Occipital lobe (tissue), 2 donors: Measurements from ENCODE around the gene CSRNP3. TPM values are rescaled to one million over a fixed set of nuclear protein-coding genes. Genes with fewer than 3 reads are reported as not detected.
"Not testable (repeated sequence)": the region's sequence is repeated elsewhere in the genome, so short reads cannot be mapped to it uniquely, and the experiment has no call there.

Experiments
- DNase-seq: peaks from one replicate; lab custom pipeline; 2025; lab: John Stamatoyannopoulos, UW
- total RNA-seq: library from RNA; depleted of rRNA; stranded (reverse); fragments of >200 nt; gene quantifications from one replicate; pipeline ENCODE4 v1.2.3, GENCODE V29; 2014

The CSRNP3 gene
- total RNA-seq, 1 donor from 2014 or later: 246 TPM

DNA sequence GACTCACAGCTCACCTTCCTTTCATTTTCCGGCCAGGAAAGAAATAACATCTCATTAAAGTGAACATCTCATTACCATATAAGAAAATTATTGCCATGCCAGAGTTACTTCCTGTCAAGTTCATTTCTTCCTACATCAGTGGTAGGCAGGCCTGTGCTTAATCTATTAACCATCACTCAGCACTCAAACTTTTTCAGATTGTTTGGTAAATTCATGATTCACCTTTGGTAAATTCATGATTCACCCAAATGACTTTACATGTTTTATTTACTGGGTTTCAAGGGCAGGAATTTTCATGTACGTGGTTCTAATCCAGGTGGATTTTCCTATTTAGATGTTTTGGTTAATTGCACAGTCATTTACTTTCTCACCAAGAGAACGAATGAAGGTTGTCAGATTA, 116.5 kb downstream of the CSRNP3 start:
- DNase-seq: no peak

DNA sequence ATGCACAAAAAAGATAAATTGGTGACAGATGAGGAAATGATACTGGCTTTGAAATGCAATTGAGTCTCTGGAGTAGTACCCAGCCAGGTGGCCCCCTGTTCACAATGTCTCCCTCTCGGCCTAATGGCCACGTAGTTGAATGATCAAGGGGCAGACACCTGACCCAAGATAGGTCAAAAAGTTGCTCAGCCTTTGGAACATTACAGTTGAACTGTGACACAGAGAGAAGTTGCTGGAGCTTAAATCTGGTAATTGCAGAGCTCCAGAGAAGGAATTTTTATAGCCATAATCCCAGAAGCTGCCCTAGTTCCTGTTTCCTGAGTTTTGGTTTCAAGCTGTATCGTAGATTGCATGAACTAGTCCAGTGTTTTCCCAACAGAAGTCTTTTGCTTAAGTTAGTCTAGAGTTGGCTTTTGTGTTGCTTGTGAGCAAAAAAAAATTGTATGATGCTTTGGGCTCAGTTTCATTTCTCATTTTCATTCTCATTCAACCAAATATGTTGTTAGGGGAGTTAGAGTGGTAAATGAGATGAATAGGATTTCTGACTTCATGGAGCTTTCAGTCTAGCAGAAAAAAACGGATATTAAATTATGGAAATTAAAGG, 117.9 kb downstream of the CSRNP3 start:
- no peak for DNase-seq

DNA sequence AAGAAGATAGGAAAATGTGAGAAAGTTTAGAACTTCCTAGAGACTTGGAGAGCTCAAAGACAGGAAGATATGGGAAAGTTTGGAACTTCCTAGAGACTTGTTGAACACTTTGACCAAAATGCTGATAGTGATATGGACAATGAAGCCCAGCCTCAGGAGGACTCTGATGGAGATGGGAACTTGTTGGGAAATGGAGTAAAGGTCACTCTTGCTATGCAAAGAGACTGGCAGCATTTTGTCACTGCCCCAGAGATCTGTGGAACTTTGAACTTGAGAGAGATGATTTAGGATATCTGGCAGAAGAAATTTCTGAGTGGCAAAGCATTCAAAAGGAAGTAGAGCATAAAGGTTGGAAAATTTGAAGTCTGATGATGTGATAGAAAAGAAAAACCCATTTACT, 121.5 kb downstream of the CSRNP3 start:
- not testable (repeated sequence) for DNase-seq

DNA sequence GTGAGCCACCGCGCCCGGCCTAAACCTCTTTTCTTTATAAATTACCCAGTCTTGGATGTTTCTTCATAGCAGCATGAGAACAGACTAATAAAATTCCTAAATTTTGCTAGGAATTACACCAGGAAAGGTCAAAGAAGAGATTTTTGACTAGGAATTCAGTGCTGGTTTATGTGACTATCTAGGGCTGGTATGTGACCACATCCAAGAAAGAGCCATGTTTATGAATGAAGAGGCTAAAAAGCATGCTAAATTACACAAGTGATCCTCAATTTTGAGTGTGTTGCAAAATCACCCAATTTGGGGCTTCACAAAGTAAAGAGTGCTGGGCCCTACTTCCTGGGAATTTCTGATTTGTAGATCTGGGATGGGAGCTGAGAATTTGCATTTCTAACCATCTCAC, 123.6 kb downstream of the CSRNP3 start:
- DNase-seq: no peak

DNA sequence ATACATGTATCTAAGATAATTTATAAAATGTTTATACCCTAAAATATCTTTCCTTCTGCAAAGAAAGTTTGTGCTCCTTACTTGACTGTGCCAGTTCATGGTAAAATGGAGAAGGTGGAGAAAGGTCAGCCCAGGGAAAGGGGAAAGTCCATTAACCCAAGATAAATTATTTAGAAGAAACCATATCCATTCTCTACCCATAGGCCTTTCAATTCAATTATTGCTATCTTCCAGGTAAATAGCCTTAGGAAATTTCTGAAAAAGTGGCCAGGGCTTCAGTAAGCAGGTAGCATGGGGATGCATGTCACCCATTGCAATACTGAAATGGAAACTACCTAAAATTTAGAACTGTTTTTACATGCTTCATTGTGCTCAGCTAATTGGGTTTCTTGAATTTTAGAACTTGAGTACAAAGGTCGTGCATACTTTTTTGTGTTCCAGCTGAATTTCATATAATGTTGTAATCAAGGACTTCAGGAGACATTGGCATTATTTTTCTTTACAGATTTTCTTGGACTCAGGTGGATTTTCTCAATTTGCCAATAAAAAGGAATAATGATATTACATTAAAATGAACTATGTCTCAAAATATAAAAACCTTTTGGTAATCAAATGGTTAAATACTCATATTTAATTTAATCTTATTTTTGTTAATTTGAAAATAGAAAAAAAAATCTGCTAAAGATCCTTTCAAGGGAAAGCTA, 124.9 kb downstream of the CSRNP3 start:
- no peak for DNase-seq

DNA sequence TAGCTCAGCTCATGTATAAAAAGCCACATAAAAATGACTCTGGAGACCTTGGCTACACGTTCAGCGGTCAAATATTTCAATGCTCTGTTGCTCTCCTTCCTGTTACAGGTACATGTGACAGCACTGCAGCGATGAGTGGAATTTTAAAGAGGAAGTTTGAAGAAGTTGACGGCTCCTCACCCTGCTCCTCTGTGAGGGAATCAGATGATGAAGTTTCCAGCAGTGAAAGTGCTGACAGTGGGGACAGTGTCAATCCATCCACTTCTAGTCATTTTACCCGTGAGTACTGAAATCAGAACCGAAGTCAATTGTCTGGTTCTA, 125.4 kb downstream of the CSRNP3 start:
- no peak for DNase-seq

DNA sequence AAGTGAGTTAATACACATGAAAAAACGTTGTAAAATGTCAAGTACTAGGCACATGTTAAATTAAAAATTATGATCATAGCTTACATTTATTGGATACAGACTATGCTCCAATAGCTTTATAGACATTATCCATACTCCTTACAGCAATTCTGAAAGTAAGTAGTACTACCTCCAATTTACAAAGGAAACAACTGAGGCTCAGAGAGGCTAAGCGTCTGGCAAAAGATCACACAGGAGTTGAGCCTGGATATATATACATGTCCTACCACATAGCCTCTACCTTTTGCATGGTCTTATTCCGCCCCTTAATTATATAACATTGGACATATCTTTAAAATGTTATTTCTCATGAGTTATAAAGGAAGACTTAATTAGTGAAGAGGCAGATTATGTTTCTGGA, 127.3 kb downstream of the CSRNP3 start:
- no peak for DNase-seq

DNA sequence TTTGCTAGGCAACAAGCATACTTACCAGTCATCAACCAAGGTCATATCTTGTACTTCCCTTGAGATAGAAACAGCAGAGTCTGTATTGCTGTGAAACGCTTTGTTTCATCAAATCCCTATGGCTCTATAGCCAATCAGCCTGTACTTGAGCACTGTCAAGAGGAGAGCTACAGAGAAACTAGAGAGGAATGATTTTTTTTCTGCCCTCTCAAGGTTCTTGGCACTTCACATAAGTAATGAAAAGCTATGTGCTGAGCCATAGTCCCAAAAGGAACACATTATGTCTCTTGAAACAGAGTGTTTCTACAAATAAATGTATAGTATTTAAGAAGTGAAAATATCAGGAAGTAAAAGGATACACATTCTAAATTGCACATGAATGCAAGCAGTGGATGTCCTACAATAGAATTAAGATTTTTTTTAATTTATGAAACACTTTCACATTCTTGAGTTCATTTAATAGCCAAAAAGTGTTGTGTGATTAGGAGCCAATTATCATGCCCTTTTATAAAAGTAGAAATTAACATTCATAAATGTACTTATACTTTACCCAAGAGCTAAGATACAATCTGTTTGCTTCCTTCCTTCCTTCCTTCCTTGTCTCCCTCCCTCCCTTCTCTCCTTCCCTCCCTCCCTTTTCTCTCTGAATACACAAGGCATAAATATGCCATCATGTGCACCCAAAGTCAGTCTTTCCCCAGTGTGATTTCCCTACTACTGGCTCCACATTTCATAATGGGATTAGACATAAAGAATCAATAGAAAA, 131.8 kb downstream of the CSRNP3 start:
- no peak for DNase-seq

DNA sequence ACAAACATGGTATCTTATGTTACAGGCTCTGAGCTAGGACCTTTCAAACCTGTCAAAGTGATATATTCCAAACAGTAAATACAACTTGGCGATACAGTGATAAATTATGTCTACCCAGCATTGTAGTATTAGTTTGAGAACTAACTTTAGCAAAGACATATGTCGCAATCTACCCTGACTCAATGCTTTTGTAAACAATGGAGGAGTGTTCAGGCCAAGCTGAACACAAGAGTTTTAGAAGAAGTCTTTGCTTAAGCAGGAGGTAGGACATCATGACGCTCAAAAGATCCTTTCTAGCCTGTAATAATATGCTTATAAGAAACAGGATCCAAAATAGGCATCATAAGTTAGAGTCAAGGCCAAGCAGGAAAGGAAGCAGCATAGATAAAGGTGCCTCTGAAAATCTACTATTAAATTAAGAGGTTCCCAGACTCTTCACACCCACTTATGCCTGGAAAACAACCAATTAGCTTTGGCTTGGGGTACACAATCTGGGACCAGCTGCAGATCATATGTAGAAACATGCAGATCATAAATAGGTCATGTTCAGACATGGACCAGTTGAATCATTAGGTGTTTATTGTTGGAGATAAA, 132.5 kb downstream of the CSRNP3 start:
- DNase-seq: no peak

DNA sequence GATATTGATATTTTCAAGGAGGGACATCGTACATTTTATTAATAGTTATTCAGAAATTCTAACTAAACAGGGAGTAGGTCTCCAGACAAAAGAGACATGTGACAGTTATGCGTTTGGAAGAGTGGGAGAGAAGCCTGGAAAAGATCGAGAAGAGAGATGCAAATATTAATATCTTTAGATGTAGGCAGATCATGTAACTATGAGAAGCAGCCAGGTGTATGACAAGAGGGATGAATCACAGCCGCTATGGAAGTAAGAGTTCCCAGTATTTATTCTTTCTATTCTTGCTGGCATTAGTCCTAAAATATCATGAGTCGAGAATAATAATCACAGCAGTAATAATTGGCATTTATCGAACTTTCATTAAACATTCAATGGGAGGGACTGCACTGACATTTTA, 140.2 kb downstream of the CSRNP3 start:
- DNase-seq: no peak

DNA sequence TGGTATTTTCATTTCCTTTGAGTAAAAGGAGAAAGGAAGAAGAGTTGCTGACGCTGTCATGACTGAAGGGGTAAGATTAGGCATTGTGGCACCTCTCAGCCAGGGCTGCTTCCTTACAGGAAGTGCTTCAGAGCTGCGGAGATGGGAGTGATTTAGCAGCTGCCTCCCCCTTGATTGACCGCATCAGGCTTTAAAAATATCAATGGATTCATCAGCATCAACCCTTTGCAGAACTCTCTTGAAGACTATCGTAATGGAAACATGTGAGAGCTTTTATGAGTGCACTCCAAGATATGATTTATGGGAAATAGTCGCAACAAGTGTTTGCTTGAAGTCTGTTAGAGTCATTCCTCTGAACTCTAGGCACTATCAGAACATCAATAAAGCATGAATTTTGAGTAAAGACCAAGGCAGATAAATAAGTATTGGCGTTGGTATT, 141.1 kb downstream of the CSRNP3 start:
- DNase-seq: no peak

DNA sequence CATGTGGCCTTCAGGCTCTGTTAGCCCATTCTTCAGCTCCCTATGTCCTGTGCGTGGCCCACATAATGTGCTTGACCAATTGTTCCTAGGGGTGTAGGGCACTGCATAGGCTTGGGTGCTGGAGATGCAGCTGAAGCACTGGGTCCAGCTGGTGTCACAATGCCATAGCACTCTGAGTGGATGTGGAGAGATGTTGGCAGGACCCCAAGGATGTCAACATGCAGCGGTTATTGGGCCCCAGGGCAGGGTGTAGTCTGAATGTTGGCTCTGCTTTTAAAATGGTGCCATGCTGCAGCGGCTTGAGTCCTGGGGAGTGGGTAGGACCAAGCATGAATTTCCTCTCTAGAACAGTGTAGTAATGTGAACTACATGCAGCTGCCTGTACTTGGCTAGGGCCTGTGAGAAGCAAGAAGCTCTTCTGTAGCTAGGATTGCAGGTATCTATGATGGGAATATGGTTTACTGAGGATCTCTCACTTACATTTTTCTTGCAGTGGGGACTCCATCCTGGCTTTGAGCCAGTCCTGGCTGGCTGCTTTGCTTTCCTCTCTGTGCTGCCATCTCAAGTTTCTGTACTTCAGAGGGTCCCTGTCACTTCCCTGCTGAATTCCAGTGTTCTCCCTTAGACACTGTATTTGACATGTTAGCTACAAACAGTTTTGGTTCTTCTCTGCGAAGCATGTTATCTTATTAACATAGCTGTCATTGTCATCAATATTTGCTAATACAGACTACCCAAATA, 148.4 kb downstream of the CSRNP3 start:
- DNase-seq: no peak

DNA sequence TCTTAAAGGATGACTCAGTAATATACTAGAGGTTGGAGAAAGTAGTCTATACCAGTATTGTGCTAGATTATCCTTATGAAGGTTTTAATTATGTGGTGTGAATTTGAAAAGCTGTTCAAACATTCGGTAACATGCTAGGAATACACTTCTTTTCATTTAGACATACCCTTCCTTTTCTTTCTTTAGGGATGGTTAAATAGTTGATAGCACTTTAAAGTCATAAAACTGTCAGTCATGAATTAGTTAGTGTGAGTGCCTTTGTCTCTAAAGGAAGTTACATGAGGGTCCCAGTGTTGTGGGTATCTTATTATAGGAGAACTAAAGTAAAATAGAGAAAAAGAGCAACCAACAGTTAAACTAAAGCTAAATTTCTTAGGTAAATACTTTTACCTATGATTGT, 149.3 kb downstream of the CSRNP3 start:
- DNase-seq: no peak

DNA sequence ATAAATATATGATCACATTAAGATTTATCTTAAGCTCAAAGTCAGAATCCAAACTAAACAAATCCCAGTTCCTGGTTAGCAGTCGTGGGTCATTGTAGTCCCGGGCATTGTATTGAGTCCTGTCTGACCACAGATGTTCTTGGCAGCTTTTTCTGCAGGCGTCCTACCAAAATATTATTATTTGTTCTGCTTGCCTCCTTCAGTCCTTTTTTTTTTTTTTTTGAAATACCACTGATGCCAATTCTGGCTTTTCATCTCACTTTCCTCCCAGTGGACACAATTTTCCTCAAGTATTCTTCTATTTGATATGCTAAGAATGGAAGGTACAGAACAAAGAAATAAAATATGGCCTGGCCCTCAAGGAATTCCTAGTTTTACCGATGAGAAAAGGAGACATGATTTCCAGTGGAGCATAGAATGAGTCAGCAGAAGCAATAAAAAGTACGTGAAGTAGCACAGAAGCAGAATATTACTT, 151.6 kb downstream of the CSRNP3 start:
- DNase-seq: no peak

DNA sequence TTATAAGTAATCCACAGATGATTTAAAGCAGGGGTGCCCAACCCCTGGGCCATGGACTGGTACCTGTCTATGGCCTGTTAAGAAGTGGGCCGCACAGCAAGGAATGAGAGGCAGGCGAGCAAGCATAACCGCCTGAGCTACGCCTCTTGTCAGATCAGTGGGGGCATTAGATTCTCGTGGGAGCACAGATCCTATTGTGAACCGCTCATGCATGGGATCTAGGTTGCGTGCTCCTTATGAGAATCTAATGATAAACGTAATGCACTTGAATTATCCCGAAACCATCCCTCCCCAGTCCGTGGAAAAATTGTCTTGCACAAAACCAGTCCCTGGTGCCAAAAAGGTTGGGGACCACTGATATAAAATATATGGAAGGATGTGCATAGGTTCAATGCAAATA, 153.7 kb downstream of the CSRNP3 start:
- DNase-seq: no peak

DNA sequence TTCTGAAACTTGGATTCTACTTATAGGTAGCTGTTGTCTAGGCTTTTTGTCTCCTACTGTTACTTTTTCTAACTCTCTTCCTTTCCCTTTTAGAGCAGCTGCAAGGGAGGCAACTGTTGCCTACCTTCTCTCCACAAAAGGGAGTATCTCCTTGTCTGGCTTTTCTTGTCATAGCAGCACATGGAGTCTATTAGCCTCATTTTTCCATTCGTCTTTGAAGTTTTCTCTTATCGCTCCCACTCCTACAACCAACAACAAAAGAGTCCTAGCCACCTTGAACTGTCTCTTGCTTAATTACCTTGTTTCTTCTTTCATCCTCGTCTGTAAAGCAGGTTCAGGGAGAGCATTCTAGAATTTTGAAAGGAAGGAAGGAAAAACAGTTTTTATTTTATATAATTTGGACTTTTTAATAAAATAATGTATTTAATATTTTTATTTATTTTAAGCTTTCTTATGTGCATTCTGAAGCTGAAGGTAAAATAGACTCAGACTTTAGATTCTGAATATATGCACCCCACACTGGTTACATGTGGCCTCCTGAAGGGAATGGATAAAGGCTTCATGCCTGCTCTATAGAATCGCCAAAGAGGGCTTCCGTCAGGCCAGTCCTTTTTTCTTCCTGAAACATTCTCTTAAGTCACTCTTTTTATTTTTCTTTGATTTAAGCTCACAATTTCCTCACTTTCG, 154.4 kb downstream of the CSRNP3 start:
- DNase-seq: no peak

DNA sequence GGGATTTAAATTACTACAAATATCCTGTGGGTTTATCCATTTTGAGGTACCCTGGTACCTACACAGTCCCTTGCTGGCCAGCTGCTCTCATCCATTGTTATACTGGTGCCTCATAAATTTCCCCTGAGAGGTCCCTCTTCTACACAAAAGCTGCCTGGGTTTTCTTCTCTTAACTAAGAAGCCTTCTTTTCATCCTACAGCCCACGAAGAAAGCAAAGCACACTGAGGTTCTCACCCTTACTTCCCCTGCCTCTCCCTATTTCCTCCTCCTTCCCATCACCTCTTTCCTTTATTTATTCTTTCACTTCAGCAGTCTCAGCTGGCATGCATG, 154.9 kb downstream of the CSRNP3 start:
- no peak for DNase-seq

DNA sequence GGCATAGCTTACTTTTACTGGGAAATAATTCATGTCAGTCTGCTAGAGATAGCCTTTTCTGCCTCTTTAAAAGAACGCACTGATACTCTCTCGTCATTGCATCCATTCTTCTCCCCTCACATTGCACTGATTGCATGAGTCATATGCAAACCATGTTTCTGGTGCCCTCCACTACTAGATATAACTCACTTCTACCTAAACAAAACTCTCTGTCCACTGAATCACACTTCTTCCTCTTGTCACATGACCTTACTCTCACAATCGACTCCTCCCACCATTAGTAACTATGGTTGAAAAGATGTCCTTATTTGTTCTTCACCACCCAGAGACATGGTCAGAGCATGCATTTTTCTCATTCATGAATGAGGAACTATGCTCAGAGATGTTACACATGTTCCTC, 158.0 kb downstream of the CSRNP3 start:
- no peak for DNase-seq

DNA sequence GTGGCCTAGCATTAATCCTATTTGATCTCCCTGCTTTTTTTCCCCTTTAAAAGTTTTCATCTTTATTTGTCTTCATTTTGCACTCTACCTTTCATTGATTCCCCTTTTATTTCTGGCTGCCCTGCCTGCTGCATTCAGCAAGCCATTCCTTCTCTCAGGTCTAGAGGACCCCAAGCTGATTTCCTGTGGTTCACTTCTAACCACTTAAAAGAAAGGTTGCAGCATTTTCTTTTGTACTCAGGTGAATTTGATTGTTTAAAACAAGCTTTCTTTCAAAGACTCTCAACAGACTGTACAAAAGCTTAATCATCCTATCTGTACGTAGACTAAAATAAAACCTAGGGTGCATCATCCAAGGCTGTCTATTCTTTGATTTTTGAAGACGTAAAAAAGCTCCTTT, 160.3 kb downstream of the CSRNP3 start:
- no peak for DNase-seq

DNA sequence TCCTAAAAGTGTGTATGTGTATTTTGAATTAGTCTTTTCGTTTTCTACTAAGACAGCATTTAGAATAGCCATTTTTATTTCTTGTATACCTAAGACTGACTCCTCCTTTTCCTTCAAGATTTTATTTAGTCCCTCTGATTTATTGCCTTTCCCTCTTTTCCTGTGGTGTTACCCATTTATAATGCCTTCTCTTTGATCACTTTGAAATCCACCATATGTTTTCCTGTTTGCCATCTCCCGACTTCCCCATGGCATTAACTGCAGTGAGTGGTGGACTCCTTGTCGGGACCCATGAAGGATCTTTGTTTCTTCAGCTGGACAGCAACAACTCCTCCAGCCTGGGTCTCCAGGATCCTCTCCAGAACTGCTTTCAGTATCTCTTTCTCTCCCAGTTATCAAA, 160.7 kb downstream of the CSRNP3 start:
- no peak for DNase-seq

DNA sequence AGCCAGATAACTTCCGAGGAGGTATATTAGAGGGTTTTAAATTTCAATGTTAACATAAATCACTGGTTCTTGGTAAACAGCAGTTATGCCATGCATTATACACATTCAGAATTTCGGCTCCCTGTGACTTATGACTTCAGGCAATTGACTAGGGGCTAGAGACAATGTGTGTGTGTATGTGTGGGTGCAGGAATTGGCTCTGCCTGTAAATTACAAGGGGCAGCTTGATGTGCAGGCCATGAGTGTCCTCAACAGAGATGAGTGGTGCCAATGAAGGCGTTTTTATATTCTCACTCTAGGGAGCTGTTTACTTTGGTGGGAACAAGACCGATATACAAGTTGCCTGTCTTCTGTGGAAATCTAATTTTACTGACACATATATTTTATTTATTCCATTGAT, 161.6 kb downstream of the CSRNP3 start:
- DNase-seq: no peak
